ENCODE results near the gene HERC2.

DNA sequence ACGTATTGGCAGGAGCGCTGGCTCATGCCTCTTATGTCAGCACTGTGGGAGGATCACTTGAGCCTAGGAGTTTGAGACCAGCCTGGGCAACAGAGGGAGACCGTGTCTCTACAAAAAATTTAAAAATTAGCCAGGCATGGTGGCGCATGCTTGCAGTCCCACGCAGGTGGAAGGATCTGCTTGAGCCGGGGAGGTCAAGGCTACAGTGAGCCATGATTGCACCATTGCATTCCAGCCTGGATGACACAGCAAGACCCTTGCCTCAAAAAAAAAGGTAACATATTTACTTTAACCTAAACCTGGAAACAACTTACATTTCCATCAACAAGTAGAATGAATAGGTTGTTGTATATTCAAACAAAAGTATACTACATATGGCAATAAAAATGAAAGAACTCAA lies 78.1 kb downstream of the HERC2 start:
- no peak for TF ChIP-seq YY1 (IDR thresholded peaks at IDR 0.05; ENCODE audit: low read depth)
- no peak for TF ChIP-seq TCF12 (IDR thresholded peaks at IDR 0.05)
- TF ChIP-seq EZH2phosphoT487 (IDR thresholded peaks at IDR 0.05; ENCODE audit: borderline replicate concordance, low read depth): no peak
- TF ChIP-seq, protein P1, sequence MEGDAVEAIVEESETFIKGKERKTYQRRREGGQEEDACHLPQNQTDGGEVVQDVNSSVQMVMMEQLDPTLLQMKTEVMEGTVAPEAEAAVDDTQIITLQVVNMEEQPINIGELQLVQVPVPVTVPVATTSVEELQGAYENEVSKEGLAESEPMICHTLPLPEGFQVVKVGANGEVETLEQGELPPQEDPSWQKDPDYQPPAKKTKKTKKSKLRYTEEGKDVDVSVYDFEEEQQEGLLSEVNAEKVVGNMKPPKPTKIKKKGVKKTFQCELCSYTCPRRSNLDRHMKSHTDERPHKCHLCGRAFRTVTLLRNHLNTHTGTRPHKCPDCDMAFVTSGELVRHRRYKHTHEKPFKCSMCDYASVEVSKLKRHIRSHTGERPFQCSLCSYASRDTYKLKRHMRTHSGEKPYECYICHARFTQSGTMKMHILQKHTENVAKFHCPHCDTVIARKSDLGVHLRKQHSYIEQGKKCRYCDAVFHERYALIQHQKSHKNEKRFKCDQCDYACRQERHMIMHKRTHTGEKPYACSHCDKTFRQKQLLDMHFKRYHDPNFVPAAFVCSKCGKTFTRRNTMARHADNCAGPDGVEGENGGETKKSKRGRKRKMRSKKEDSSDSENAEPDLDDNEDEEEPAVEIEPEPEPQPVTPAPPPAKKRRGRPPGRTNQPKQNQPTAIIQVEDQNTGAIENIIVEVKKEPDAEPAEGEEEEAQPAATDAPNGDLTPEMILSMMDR (IDR thresholded peaks at IDR 0.05): no peak

Data from SK-N-SH (cell line).